NCI-H1694 treated with DMSO at 0.1 percent for 48 hours (cell line): ENCODE results near the gene CACNA1A.

Experiments
- DNase-seq: peaks from one replicate; lab custom pipeline; 2025; lab: John Stamatoyannopoulos, UW

Gene CACNA1A

DNA sequence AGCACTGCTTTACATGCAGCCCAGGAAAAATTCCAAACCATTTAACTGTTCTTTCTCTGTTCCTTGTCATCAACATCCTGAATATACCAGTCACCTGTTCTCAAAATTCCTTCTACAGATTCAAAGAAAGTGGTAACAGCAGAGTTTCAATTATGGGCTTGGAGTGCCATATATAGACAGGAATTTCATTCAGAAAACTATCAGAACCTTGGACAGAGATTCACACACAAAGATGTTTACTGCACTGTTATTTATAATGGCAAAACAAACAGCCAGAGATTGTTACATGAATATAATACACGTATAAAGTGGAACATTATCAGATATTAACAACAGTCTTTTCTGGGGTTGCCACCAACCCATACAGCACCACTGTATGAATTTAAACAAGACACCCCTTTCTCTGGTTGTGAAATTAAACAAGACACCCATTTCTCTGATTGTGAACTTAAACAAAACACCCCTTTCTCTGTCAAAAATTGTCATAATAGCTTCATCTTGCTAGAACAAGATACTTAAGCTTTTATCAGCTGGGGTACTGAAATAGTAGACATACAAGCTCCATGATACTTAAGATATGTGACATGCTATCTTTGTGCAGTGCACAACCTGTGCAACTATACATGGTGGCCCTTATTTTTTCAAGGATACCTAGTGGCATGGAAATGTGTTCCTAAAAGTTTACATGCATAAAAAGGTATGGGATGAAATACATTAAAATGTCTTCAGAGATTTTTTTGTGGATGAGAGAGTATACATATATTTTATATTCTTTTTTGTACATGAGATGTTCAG is 12.6 kb downstream of the CACNA1A start:
- no peak for DNase-seq

DNA sequence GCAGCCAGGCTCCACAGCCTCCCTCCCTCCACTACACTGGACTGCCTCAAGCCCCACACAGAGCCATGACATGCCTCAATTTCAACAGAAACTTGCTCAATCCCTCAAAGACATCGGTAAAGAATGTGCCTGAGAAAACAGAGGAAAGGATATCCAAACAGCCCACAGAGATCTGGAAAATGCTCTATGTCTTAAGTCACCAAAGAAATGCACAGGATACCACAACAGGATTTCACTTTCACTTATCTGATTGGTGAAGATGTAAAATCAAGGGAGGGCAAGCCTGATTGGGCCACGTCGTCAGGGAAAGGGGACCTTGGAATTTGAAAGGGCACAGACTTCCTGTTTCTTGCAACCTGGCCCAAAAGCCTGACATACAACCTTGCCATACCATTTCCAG is 14.2 kb downstream of the CACNA1A start:
- DNase-seq, result no peak

DNA sequence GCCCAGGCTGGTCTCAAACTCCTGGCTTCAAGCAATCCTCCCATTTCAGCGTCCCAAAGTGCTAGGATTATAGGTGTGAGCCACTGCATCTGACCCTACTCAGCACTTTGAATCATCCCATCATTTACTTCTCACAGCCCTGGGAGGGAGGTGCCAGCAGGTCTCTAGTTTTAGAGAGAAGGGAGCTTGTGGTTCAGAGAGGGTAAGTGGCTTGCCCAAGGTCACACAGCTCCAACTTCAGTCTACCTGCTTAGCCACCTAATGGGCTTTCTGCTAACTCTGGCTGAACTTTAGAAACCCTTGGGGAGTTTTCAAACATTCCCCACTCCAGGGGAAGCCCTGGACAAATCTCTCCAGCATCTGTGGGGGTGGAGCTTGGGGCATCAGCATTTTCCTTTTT is 18.3 kb downstream of the CACNA1A start:
- DNase-seq, result no peak

DNA sequence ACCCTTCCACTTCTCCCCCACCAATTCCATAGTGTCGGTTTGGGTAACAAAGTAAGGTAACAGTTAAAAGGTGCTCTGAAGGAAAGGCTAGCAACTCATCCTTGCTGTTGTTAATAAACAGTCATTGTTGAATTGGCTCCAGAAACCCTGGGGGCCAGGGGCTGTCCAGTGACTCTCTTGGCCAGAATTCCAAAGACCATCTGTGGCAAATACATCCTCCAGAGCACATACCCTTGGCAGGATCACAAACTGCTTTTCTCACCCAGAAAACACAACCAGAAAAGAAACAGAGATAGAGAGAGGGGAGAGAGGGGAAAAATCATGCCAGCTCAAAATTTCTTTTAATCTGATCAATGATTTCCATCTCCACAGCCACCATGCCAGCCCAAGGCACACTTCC is 22.1 kb downstream of the CACNA1A start:
- no peak for DNase-seq

DNA sequence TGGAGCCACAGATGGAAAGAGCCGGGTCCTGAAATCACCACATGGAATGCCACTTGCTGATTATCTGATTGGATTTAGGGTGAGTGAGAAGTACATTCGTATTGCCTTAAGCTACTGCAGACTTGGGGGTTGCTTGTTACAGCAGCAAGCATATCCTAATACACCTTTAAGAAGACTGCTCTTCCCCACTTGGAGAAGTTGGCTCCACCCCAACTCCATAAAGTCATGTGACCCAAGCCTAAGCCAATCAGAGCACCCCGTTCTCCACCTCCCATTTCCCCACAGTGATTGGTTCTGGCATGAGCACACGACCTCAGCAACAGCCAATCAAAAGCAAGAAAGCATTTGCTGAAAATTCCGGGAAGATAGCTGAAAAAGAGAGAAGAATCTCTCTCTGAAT is 23.1 kb downstream of the CACNA1A start:
- no peak for DNase-seq

DNA sequence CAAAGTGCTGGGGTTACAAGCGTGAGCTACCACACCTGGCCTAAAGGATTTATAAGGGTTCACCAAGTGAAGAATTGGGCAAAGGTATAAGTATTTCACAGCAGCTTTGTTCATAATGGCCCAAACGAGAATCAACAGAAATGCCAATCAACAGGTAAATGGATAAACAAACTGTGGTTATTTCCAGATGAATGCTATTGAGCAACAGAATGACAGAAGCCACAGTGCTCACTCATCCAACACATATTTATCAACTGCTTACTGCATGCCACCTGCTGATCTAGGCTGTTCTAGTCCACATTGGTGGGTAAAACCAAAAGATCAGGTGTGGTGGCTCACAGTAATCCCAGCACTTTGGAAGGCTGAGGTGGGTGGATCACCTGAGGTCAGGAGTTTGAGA is 27.7 kb downstream of the CACNA1A start:
- peak; percentile 4 for DNase-seq

DNA sequence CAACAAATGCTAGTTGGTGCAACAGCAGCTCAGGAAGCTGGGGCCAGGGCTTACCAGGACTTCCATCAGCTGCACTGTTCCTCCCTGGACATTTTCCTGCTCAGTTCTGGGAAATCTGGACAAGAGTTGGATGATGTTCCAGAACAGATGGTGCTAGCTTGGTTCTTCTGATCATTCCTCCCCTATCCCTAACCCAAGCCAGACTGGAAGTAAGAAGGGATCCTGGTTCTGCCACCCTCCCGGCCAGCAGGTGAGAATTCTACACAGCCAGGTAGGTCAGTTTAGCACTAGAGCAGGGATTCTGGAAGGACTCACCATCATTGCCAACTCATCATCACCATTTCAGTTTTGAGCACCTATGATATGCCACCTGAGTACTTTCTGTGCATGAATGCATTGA is 30.2 kb downstream of the CACNA1A start:
- DNase-seq, result no peak

DNA sequence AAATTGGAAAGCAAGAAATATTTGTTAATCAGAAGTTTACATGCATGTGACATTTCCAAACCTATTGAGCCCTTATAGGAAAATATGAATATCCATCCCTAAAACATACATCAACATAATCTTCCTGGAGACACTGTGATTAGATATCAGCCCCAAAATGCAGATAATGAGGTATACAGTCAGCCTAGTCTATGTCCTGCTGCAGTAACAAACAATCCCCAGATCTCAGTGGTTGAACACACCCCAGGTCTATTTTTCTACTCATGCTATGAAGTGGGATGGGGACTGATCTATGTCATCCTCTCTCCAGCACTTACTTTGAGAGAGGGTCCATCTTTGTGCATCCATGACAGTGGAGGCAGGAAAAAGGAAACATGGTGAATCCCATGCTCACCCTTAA is 31.2 kb downstream of the CACNA1A start:
- no peak for DNase-seq

DNA sequence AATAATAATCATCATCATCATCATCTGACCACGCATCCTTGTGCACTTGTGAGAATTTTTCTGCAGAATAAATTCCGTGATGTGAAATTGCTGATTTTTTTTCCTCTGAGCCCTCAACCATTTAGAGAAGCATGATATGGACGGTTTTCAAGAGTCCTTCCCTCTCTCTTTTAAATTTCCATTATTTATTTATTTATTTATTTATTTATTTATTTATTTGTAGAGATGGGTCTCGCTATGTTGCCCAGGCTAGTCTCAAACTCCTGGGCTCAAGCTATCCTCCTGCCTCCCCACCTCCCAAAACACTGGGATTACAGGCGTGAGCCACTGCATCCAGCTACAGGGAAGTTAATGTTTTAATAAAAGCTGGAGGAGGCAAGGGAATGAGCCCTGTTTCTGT is 39.6 kb downstream of the CACNA1A start:
- DNase-seq, result no peak

DNA sequence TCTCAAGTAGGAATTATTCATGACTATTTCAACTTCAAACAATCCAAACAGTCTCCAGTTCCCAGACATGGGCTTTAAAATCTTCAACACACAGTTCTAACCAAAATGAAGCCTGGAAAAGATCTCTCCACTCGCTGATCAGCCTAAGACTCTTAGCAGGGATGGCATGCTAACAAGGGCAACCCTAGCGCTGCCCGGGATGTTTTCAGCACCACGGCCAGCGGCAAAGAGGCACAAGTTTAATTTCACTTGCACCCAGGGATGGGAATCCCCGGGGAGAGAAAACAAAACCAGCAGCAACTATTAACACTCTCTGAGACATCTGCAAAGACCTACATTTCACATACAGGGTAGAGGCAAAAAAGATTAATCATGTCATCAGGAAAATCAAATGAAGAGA is 43.0 kb downstream of the CACNA1A start:
- DNase-seq, result no peak

DNA sequence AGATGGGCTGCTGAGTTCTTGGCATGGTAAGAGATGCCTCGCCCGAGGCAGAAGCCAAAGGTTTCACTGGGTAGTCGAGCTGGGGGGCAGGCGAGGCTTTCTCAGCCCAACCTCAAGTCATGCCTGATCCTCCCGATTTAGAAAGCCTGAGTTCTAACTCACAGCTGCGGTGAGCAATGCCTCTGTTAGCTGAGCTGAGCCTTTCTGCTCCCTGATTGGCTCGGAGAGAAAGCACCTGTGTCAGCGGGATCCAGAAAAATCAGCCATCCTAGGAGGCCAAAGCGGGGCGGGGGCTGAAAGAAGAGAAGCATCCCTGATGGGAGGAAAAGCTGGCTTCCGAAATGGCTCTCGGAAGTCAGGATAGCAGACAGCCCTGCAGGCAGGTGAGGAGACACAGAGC is 44.7 kb downstream of the CACNA1A start:
- DNase-seq, result no peak

DNA sequence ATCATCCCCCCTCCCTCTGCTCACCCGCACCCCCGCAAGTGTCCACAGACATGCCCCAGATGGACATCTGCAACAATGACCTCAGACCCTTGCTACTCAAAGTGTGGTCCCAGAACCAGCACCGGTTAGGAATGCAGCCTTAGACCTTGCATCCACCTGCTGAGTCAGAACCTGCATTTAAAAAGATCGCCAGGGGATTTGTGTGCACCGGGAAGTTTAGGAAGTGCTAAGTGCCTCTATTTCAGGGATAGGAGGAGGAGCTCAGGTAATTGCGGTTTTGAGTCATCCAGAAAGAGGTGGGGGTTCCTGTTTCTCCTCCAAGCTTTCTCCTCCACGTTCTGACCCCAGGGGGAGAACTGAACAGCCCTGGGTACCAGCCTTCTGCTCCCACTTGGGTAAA is 46.2 kb downstream of the CACNA1A start:
- no peak for DNase-seq

DNA sequence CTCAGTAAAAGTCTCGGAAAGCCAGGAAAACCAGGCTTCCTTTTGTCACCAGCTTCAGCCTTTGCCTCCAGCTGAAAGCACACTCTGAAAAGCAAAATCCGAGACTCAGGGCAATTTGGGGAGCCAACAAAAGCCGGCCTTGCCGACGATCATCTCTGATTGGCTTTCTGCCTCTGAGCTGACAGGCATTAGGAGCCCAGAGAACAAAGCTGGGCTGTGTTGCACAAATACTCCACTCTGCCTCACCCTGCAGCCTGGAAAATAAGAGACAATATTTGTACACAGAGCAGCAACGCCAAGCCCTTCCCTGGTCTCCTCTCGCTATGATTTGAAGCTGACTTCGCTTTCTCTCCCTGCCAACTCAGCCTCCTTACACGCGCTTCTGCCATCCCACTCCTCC is 46.9 kb downstream of the CACNA1A start:
- DNase-seq, result no peak

DNA sequence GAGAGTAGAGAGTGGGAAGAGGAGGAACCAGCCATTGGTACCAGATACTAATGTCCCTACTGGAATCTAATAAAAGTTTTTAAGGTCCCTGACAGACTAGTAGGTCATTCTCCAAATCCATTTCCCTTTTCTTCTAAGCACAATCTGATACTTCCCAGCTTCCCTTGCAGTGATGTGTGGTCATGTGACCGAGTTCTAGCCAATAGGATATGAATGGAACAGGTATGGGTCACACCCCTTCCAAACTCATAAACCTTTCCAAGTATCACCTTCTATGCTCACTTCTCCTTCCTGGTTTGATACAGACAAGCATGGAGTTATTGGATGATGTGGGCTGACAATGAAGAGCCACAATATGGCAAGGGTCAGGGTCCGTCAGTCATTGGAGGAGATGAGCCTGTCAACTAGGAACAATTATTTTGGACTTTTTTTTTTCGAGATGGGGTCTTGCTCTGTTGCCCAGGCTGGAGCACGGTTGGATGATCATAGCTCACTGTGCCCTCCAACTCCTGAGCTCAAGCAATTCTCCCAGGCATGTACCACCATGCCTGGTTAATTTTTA is 54.8 kb downstream of the CACNA1A start:
- no peak for DNase-seq

DNA sequence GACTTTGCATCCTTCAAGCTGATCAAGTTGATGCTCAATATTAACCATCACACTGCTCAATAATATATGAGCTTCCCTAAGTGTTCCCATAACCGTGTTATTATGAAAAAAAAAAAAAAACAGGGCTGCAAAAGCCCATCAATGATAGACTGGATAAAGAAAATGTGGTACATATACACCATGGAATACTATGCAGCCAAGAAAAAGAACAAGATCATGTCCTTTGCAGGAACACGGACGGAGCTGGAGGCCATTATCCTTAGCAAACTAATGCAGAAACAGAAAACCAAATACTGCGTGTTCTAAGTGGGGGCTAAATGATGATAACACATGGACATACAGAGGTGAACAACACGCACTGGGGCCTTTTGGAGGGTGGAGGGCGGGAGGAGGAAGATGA is 58.3 kb downstream of the CACNA1A start:
- DNase-seq, result no peak

DNA sequence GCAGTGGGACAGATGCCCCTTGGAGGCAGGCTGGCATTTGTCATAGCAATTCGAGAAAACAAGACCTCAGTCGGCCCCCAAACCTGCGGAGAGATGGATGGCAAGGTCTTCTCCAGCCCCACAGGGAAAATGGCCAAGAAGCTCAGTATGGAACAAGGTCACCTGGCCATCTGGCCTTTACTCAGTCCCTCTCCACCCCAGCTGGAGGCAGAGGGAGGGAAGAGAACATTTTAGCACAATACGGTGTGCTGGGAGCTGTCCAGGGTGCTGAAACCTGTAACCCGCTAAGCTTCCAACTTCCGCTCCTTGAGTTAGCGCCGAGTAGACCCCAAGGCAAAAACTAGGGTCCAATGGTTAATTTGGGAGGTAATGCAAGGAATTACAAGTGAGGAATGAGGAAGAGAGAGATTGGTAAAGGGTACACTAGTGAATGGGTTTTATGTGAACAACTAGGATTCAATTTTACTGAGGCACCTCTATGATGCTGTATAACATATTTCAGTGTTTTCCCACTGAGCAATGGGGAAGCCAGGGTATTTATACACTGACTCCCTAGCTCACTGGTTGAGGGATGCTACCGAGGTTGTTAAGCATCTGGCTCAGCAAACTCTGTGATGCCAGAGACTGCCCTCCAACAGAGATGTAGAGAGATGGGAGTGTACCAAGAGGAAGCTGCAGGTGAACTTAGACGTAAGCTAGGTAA is 64.3 kb downstream of the CACNA1A start:
- DNase-seq, result no peak

DNA sequence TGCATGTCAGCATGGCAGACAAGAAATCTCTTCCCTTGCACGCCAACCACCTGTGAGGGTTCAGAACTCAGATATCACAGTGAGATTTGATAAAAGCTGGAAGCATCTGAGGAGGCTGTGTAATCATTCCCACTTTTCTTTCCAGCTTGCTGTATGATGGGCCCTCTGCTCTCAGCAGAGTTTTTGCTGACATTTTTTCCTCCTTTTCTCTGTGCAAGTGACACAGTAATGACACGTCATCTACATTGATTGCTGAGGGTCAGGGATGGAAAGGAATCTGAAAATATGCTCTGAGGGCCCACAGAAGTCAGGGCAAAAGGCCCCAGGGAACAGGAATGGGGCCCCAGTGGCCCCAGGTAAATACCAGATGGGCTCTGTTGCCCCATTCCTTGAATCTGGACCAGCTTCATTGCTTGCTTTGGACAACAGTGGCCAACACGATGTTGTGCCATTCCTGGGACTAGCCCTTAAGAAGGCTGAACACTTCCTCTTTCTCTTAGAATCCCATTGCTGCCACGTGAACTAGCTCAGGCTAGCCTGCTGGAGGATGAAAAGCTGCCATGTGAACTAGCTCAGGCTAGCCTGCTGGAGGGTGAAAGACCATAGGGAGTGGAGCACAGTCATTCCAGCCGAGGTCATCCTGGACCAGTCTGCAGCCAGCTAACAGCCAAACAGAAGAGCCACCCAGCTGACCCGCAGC is 68.2 kb downstream of the CACNA1A start:
- no peak for DNase-seq

DNA sequence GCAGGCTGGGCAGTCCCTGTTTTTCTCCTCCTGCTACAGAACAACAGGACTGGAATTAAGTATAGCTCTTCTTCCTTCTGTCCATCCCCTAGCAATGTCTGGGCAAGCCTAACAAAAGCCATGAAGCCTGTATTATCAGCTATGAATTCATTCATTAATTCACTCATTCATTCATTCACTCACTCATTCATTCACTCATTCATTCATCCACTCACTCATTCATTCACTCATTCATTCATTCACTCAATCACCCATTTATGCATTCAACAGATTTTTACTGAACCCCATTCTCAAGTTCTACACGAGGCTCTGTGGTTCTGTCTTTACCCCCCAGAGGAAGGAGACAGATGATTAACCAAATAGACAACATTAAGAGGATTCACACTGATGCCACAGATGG is 69.9 kb downstream of the CACNA1A start:
- DNase-seq, result no peak

DNA sequence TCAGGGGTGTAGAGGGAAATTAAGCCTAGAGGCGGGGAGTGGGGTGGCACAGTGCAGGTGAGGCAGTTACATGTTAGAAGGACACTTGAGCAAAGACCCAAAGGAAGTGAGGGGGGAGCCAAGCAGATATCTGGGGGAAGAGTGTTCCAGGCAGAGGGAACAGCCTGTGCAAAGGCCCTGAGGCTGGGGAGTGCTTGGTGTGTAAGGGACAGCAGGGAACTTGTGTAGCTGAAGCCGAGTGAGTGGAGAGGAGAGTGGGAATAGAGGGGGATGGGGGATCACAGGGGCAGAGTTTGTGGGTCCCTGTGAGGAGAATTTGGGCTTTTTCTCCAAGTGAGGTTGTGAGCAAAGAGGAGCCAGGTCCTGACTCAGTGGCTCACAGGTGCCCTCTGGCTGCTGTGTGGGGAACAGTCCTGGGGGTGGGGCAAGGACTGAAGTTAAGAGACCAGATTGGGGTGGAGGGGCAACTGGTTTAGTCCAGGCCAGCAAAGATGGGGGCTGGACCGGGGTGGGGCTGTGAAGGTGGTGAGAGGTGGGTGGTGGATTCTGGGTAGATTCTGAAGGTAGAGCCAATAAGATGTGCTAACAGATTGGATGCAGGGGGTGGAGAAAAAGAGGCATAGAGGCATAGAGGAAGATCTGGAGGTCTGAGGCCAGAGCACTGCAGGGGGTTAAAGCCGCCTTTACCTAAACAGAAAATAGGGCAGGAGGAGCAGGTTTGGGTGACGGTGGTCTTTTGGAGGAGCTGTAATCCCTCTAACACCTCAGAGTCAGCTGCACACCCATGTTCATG is 75.3 kb downstream of the CACNA1A start:
- DNase-seq, result peak; percentile 6

DNA sequence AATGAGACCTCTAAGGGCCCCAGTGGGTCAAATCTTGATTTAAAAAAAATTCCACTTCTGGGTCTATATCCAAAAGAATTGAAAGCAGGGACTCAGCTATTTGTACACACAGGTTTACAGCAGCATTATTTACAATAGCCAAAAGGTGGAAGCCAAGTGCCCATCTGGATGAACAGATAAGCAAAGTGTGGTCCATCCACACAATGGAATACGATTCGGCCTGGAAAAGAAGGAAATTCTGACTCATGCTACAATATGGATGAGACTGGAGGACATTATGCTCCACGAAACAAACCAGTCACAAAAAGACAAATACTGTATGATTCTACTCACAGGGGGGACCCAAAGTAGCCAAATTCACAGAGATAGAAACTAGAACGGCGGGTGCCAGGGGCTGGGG is 76.7 kb downstream of the CACNA1A start:
- no peak for DNase-seq

DNA sequence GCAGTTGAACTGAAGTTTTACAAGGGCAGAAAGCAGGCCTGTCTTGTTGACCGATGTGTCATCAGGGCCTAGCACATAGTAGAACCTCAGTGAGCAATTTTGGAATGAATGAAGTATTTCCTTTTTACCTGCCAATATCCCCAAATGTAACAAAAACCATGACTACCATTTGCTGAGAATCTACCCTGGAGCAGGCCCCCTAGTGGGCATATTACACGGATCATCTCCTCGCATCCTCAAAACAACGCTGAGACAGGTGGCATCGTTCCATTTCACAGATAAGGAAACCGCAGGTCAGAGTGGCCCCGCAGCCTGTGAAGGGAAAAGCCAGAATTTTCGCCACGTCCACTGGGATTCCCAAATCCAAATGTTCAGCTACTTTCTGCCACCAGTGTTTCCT is 77.9 kb downstream of the CACNA1A start:
- peak; percentile 37 for DNase-seq
